AG09309 (cell line): ENCODE data around the gene ZNF518B.

Experiments
- DNase-seq: peaks from one replicate; pipeline ENCODE4 v3.0.0-alpha.2; 2010; ENCODE audit warnings: low read depth
- H3K4me3 ChIP-seq: 2 replicates; pipeline ENCODE4 v1.5.1; 2011; ENCODE audit warnings: mild to moderate bottlenecking, low read depth, low read length, moderate library complexity; ENCODE audit not compliant: control insufficient read depth
- TF ChIP-seq, protein P1 (sequence below): IDR thresholded peaks from 2 replicates; pipeline ENCODE4 v1.5.1; 2011; ENCODE audit warnings: mild to moderate bottlenecking, low read depth, low read length, inconsistent platforms; ENCODE audit not compliant: insufficient read depth, control insufficient read depth; ENCODE audit errors: missing control alignments

ZNF518B gene

GRCh38 chr4:10416441-10416840 is 40.8 kb downstream of the ZNF518B start:
- DNase-seq = no peak
- no peak overlapping the region for H3K4me3 ChIP-seq
- TF ChIP-seq, protein P1, sequence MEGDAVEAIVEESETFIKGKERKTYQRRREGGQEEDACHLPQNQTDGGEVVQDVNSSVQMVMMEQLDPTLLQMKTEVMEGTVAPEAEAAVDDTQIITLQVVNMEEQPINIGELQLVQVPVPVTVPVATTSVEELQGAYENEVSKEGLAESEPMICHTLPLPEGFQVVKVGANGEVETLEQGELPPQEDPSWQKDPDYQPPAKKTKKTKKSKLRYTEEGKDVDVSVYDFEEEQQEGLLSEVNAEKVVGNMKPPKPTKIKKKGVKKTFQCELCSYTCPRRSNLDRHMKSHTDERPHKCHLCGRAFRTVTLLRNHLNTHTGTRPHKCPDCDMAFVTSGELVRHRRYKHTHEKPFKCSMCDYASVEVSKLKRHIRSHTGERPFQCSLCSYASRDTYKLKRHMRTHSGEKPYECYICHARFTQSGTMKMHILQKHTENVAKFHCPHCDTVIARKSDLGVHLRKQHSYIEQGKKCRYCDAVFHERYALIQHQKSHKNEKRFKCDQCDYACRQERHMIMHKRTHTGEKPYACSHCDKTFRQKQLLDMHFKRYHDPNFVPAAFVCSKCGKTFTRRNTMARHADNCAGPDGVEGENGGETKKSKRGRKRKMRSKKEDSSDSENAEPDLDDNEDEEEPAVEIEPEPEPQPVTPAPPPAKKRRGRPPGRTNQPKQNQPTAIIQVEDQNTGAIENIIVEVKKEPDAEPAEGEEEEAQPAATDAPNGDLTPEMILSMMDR = no peak

DNA sequence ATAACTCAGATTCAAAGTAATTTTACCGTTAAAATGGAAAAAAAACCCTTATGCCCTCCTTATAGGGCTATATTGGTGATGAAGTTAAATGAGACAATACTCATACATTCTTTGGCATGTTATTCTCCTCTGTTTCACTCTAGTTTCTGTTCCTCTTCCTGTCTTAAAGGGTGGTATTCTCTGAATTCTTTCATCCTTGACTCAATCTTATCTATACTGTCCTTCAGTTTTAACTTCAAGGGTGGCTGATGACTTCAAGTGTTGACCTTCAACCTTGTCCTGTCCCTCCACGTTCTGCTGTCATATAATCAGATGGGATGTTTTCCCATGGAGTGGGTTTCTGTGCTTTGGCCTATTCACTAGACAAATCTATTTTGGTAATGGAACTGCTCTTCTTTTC is 44.0 kb downstream of the ZNF518B start:
- no peak overlapping the region for H3K4me3 ChIP-seq
- DNase-seq = no peak
- TF ChIP-seq, protein P1 = no peak

DNA sequence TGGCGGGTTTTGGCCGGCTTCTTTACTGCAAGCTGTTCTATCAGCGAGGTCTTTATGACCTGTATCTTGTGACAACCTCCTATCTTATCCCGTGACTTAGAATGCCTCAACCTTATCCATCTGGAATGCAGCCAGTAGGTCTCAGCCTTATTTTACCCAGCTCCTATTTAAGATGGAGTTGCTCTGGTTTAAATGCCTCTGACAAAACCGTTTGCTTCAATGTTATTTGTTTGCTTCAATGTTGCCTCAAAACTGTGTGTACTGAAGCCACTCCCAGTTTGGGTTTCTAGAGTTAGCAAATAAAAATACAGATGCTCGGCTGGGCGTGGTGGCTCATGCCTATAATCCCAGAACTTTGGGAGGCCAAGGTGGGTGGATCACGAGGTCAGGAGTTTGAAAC is 51.6 kb downstream of the ZNF518B start:
- TF ChIP-seq, protein P1 = no peak
- DNase-seq = no peak

DNA sequence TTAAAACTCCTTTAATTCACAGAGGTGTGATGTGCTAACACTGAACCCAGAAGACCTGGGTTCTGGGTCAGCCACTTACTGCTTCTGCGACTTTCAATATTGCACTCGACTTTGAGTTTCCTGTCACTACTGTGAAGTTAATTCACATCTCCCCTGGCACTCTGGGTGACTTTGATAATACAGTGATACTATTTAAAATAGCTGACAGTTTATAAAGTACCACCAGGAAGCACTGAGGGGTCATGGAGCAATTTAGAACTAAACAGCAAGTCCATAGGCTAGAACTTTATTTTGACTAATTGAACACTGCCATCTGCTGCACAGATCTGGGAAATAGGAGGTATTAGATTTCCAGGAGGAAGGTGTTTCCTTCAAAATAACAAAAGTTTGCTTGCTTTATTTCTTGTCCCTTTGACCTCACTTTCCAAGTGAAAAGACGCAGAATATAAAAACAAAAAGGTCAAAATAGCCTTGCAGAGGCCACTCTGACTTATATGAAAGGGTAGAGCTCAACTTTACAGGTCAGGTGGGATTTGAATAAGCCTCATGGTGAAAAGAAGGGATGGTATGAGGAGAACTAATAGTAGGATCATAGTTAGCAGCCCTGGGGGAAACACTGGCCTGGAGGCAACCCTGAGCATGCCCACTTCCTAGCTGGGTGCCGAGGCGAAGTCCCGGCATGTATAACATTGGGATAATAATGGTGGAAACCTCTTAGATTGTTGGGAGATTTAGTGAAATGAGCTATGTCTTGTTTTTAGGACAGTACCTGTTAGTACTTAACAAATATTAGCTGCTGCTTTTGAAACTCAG is 53.4 kb downstream of the ZNF518B start:
- TF ChIP-seq, protein P1 = peak; percentile 53
- no peak overlapping the region for H3K4me3 ChIP-seq
- DNase-seq = no peak

More for the DNA sequence above, 51.6 kb downstream of the ZNF518B start:
- no peak overlapping the region for H3K4me3 ChIP-seq

DNA sequence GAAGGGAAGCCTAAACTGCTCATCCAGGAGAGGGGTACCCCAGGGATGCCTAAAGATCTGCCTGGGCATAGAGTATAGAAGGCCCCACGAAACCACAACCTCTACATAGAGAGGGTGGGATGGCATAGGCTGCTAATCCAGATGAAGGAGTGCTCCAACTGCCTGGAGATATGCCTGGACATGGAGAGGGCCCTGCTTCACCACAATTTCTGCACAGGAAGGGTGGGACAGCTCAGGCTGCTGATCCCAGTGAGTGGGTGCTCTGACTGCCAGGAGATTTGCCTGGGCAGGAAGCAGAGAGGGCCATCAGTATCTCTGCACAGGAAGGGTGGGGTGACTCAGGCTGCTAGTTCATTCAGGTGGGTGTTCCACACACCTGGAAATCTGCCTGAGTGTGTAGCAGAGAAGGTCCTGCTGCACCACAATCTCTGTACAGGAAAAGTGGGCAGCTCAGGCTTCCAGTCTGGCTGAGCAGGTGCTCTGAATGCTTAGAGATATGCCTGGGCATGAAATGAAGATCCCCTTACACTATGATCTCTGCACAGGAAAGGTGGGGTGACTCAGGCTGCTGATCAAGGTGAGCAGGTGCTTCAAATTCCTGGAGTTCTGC is 61.1 kb downstream of the ZNF518B start:
- DNase-seq = no peak
- H3K4me3 ChIP-seq = no peak overlapping the region
- TF ChIP-seq, protein P1 = no peak
